ENCODE data around the gene KCTD8.
"Not testable (repeated sequence)": the region's sequence is repeated elsewhere in the genome, so short reads cannot be mapped to it uniquely, and the experiment has no call there.

Gene KCTD8

GRCh38 chr4:44186096-44186849 is 262.3 kb downstream of the KCTD8 start:
- H3K4me3 ChIP-seq (ENCODE audit: control insufficient read depth, low read depth, low read length), result no peak overlapping the region
- DNase-seq (ENCODE audit: low read depth), result no peak
- no peak for TF ChIP-seq CTCF (conservative IDR thresholded peaks at IDR 0.05; ENCODE audit: control insufficient read depth, insufficient read depth, low read depth, low read length)

- not testable (repeated sequence) for DNase-seq (ENCODE audit: low read depth); H3K4me3 ChIP-seq (ENCODE audit: control insufficient read depth, low read depth, low read length)
These were observed 266.9 kb downstream of the KCTD8 start for GRCh38 chr4:44181491-44182349.

GRCh38 chr4:44167766-44168165 is 280.8 kb downstream of the KCTD8 start:
- not testable (repeated sequence) for H3K4me3 ChIP-seq (ENCODE audit: control insufficient read depth, low read depth, low read length); DNase-seq (ENCODE audit: low read depth)

GRCh38 chr4:44165938-44166337 is 282.7 kb downstream of the KCTD8 start:
- no peak overlapping the region for H3K4me3 ChIP-seq (ENCODE audit: control insufficient read depth, low read depth, low read length)
- no peak for TF ChIP-seq CTCF (conservative IDR thresholded peaks at IDR 0.05; ENCODE audit: control insufficient read depth, insufficient read depth, low read depth, low read length)
- DNase-seq (ENCODE audit: low read depth), result no peak

GRCh38 chr4:44162538-44163270 is 285.9 kb downstream of the KCTD8 start:
- no peak for DNase-seq (ENCODE audit: low read depth)
- no peak for TF ChIP-seq CTCF (conservative IDR thresholded peaks at IDR 0.05; ENCODE audit: control insufficient read depth, insufficient read depth, low read depth, low read length)
- no peak overlapping the region for H3K4me3 ChIP-seq (ENCODE audit: control insufficient read depth, low read depth, low read length)

GRCh38 chr4:44161756-44162155 is 286.9 kb downstream of the KCTD8 start:
- H3K4me3 ChIP-seq (ENCODE audit: control insufficient read depth, low read depth, low read length), result no peak overlapping the region
- no peak for TF ChIP-seq CTCF (conservative IDR thresholded peaks at IDR 0.05; ENCODE audit: control insufficient read depth, insufficient read depth, low read depth, low read length)
- DNase-seq (ENCODE audit: low read depth), result no peak

- no peak for DNase-seq (ENCODE audit: low read depth)
- no peak overlapping the region for H3K4me3 ChIP-seq (ENCODE audit: control insufficient read depth, low read depth, low read length)
- TF ChIP-seq CTCF (conservative IDR thresholded peaks at IDR 0.05; ENCODE audit: control insufficient read depth, insufficient read depth, low read depth, low read length), result no peak
These were observed 287.7 kb downstream of the KCTD8 start for GRCh38 chr4:44160776-44161367.

Data from fibroblast of mammary gland (primary cell).